ENCODE data around the gene MIP.

DNA sequence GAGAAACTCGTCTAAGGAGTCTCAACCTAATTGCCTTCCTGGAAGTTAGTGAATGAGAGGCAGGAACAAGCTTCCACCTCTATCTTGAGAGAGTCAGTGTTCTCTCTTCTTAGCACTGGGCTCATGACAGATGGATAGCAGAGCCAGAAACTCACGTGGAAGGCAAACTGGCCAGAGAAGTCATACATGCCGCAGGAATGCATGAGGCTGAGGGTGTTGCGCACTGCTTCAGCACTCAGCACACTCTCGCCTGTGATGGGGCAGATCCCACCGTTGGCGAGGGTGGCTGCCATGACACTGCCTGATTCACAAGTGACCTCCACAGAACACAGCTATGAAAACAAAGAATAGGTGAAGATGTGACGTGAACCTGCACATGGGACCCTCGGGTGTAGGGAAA lies 19.9 kb upstream of the MIP start:
- no peak for TF ChIP-seq POLR2AphosphoS5 (IDR thresholded peaks at IDR 0.05; ENCODE audit: insufficient read depth in 1 of 2, low read depth in 1 of 2)
- TF ChIP-seq, protein P1, sequence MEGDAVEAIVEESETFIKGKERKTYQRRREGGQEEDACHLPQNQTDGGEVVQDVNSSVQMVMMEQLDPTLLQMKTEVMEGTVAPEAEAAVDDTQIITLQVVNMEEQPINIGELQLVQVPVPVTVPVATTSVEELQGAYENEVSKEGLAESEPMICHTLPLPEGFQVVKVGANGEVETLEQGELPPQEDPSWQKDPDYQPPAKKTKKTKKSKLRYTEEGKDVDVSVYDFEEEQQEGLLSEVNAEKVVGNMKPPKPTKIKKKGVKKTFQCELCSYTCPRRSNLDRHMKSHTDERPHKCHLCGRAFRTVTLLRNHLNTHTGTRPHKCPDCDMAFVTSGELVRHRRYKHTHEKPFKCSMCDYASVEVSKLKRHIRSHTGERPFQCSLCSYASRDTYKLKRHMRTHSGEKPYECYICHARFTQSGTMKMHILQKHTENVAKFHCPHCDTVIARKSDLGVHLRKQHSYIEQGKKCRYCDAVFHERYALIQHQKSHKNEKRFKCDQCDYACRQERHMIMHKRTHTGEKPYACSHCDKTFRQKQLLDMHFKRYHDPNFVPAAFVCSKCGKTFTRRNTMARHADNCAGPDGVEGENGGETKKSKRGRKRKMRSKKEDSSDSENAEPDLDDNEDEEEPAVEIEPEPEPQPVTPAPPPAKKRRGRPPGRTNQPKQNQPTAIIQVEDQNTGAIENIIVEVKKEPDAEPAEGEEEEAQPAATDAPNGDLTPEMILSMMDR (IDR thresholded peaks at IDR 0.05) = no peak

All from vagina (tissue), 2 donors.